Measurements from ENCODE around the gene TRAF3.
"Not testable (repeated sequence)": the region's sequence is repeated elsewhere in the genome, so short reads cannot be mapped to it uniquely, and the experiment has no call there.

Gene TRAF3

GRCh38 chr14:102830474-102831045 is 53.3 kb downstream of the TRAF3 start:
- DNase-seq = no peak

- no peak for DNase-seq
Measured at GRCh38 chr14:102831163-102831804, 54.0 kb downstream of the TRAF3 start.

- DNase-seq = no peak
Measured at GRCh38 chr14:102833341-102833740, 56.1 kb downstream of the TRAF3 start.

- DNase-seq = no peak
Measured at GRCh38 chr14:102833991-102834390, 56.7 kb downstream of the TRAF3 start.

GRCh38 chr14:102835959-102836358 is 58.7 kb downstream of the TRAF3 start:
- DNase-seq = no peak

- not testable (repeated sequence) for DNase-seq
Measured at GRCh38 chr14:102837120-102837519, 59.9 kb downstream of the TRAF3 start.

- DNase-seq = no peak
Measured at GRCh38 chr14:102838501-102838900, 61.3 kb downstream of the TRAF3 start.

- DNase-seq = no peak
Measured at GRCh38 chr14:102840115-102840514, 62.9 kb downstream of the TRAF3 start.

- DNase-seq = no peak
Measured at GRCh38 chr14:102840771-102841528, 63.7 kb downstream of the TRAF3 start.

- peak in 2 of 3 experiments; percentile 7 to 67 for DNase-seq
Measured at GRCh38 chr14:102848830-102849525, 71.7 kb downstream of the TRAF3 start.

- peak in 2 of 3 experiments; percentile 29 to 76 for DNase-seq
Measured at GRCh38 chr14:102849526-102850379, 72.5 kb downstream of the TRAF3 start.

GRCh38 chr14:102853648-102854047 is 76.4 kb downstream of the TRAF3 start:
- no peak for DNase-seq

- no peak for DNase-seq
Measured at GRCh38 chr14:102854091-102854703, 76.9 kb downstream of the TRAF3 start.

- DNase-seq = no peak
Measured at GRCh38 chr14:102856179-102856578, 78.9 kb downstream of the TRAF3 start.

- DNase-seq = no peak
Measured at GRCh38 chr14:102857444-102857843, 80.2 kb downstream of the TRAF3 start.

- no peak for DNase-seq
Measured at GRCh38 chr14:102859911-102860310, 82.7 kb downstream of the TRAF3 start.

GRCh38 chr14:102862154-102862773 is 85.0 kb downstream of the TRAF3 start:
- DNase-seq = no peak

- no peak for DNase-seq
Measured at GRCh38 chr14:102863381-102863780, 86.1 kb downstream of the TRAF3 start.

- not testable (repeated sequence) for DNase-seq
Measured at GRCh38 chr14:102865916-102866315, 88.7 kb downstream of the TRAF3 start.

GRCh38 chr14:102866982-102867761 is 89.9 kb downstream of the TRAF3 start:
- no peak for DNase-seq

Measured in NCI-H1417 (cell line).